D721Med (cell line): ENCODE data around the gene PAX3.

ENCODE experiments used
- DNase-seq: peaks from one replicate; pipeline ENCODE4 v3.0.0; 2011; ENCODE audit warnings: low spot score; ENCODE audit not compliant: insufficient read length
- FAIRE-seq: peaks from 2 replicates; lab custom pipeline; 2011; peaks lifted over from hg19 to GRCh38; lab: Jason Lieb, UNC
- TF ChIP-seq, protein P1 (sequence below): IDR thresholded peaks from 2 replicates; pipeline ENCODE4 v1.5.1; 2012; ENCODE audit warnings: mild to moderate bottlenecking, control low read depth; ENCODE audit not compliant: insufficient read depth; ENCODE audit errors: missing control alignments

The PAX3 gene

DNA sequence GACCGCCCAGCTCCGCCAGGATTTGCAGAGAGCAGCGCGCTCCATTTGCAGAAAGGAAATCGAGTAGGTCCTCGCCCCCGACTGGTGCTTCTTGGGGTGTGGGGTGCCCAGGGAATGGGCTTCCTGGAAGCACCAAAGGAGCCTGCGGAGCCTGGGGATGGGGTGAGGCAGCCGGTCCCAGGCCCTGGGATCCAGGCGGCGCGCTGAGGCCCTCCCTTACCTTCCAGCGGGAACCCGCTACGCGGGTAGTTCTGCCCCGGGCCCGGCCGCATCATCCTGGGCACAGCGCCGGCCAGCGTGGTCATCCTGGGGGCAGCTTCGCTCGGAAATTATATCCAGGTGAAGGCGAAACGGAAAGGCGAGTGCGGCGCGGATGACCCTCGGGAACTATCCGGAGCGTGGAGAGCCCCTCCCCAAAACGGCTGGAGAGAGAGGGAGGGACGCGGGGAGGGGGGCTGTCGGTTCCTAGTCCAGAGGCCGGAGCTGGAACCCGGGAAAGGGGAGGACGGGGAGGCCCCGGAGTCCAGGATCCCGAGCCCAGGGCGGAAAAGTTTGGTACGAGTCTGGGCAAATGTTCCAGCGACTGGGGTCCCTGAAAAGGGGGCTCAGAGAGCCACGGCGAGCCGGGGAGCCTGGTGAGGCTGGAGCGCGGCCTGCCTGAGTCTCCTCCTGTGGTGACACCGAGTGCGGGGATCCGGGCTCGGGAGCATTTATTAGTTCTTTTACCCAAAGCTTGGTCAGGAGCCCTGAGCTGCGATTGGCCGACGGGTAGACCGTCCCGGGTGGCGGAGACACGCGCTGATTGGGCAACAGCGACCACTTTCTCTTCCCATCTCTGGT lies at the start of gene PAX3:
Gene PAX3, minus strand, starts transcription at position 688 of the 840 bp plus-strand sequence. Its CDS starts 383 bp downstream, at position 305.
- FAIRE-seq (no peak), DNase-seq (no peak)
- TF ChIP-seq, protein P1, sequence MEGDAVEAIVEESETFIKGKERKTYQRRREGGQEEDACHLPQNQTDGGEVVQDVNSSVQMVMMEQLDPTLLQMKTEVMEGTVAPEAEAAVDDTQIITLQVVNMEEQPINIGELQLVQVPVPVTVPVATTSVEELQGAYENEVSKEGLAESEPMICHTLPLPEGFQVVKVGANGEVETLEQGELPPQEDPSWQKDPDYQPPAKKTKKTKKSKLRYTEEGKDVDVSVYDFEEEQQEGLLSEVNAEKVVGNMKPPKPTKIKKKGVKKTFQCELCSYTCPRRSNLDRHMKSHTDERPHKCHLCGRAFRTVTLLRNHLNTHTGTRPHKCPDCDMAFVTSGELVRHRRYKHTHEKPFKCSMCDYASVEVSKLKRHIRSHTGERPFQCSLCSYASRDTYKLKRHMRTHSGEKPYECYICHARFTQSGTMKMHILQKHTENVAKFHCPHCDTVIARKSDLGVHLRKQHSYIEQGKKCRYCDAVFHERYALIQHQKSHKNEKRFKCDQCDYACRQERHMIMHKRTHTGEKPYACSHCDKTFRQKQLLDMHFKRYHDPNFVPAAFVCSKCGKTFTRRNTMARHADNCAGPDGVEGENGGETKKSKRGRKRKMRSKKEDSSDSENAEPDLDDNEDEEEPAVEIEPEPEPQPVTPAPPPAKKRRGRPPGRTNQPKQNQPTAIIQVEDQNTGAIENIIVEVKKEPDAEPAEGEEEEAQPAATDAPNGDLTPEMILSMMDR, result no peak

DNA sequence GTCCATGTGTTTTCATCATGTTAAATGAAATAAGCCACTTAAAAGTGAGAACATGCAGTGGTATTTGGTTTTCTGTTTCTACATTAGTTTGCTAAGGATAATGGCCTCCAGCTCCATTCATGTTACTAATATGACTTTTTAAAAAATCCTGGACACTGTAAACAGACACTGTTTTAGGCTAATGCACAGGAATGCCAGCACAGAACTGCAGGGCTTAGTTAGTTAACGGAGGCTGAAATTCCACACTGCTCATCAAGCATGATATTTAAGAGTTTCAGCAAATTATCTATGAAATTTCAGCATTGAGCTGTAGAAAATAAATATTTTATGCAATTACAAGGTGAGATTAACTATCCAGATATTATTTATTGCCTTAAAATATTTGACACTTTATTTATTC lies 42.5 kb upstream of the PAX3 start:
- TF ChIP-seq, protein P1, result no peak
- FAIRE-seq, result no peak
- no peak for DNase-seq

DNA sequence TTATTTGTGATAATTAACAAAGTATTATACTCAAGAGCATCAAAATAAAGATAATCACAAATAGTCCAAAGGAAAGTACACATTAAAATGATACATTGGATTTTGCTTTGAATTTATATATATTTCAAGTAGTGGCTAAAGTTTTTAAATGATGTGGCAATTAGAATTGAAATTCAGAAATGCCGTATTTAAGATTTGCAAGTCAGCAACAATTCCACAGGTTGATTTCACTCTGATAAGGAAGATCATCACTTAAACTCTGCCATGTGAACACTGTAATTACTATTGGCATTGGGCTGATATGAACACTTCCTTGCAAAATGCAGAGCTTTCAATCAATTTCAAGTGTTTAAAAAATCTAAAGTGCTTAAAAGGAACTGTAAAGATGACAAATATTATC lies 39.6 kb upstream of the PAX3 start:
- DNase-seq, result no peak
- TF ChIP-seq, protein P1, result no peak
- FAIRE-seq, result no peak

DNA sequence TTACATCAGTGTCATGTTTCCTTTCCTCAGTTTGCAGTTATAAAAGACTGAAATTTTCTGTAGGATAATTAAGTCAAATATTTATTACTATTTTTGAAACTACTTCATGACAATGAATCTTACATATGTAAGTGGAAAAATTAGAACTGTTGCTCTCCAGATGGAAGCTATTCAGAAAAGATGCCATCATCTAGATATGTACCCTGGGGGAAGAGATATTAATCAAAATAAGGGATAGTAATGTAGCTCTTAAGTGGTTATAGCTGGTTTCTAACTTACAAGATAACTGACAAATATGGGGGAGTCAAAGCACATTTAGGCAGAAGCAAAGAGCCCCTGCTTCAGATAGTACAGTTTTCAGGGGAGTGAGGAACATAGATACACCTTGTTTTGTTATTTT lies 38.1 kb upstream of the PAX3 start:
- TF ChIP-seq, protein P1, result no peak
- no peak for FAIRE-seq

DNA sequence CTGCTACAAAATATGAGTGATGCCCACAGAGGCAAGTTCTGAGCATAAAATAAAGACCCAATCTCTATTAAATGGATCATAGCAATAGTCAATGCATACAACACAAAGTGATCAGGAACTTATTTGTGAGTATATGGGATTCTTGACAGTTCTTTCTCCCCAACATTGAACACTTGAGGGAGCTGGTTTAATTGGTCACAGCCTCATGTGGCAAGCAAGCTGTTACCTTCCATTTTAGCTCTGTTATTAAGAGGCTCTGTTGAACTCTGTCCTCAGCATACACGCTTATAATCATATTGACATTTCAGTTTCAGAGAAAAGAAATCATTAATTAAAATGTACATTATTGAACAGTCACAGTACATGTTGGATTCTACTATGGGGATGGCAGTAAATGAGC lies 37.6 kb upstream of the PAX3 start:
- FAIRE-seq (no peak), DNase-seq (no peak)
- TF ChIP-seq, protein P1, result no peak

More for the DNA sequence above, 38.1 kb upstream of the PAX3 start:
- no peak for DNase-seq

GRCh38 chr2:222334914-222335313 lies 36.1 kb upstream of the PAX3 start:
- no peak for DNase-seq
- TF ChIP-seq, protein P1, result no peak
- FAIRE-seq, result no peak

DNA sequence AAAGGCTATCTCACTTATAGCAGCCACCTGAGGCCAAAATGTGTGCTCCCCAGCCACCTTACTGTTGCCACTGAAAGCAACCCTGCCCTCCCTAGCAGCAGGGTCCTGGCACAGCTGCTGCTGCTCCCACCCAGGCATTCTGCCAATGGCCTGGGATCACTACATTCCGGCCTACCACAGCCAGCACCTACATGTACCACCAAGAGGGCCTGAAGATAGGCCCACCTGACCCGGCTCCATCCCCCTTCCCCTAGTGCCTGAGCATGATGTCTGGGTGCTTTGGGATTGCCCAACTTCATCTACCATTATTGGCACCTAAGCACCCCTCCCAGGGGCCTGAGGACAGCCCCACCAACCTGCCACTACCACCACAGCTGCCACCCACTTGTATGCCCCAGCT lies 34.6 kb upstream of the PAX3 start:
- DNase-seq, result no peak
- TF ChIP-seq, protein P1, result no peak
- FAIRE-seq, result no peak
